NCI-H69 (cell line): ENCODE data around the gene CLMP.
A peak's percentile ranks its signal among the peaks of the same experiment; 100 is the strongest.

Source experiments
- DNase-seq: peaks from one replicate; lab custom pipeline; 2025; lab: John Stamatoyannopoulos, UW

The CLMP gene

GRCh38 chr11:123055191-123055901, 139.7 kb downstream of the CLMP start:
- peak; percentile 52 for DNase-seq

DNA sequence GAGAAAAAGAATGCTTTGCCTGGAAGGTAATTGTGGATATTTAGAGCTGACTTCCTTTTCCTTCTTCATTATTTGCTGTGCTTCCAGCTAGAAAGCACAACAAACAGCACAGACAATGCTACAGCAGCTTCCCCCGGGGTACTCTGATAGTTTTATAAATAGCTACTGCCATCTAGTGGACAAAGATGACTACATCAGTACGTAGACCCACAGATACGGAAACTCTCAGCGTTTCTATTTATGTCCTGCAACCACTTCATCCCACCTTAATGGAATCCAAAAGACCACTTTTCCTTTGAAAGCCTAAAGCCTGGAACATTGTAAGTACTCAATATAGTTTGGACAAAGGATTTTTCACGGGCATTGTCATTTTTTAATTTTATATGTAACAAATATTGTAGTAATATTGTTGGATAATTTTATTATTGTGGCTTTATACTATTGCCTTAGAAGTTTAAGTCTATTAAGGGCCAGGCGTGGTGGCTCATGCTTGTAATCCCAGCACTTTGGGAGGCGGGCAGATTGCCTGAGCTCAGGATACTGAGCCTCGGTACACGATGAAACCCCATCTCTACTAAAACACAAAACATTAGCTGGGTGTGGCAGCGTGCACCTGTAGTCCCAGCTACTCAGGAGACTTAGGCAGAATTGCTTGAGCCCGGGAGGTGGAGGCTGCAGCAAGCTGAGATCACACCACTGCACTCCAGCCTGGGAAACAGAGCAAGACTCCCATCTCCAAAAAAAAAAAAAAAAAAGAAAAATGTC, 140.6 kb downstream of the CLMP start:
- peak; percentile 88 for DNase-seq

DNA sequence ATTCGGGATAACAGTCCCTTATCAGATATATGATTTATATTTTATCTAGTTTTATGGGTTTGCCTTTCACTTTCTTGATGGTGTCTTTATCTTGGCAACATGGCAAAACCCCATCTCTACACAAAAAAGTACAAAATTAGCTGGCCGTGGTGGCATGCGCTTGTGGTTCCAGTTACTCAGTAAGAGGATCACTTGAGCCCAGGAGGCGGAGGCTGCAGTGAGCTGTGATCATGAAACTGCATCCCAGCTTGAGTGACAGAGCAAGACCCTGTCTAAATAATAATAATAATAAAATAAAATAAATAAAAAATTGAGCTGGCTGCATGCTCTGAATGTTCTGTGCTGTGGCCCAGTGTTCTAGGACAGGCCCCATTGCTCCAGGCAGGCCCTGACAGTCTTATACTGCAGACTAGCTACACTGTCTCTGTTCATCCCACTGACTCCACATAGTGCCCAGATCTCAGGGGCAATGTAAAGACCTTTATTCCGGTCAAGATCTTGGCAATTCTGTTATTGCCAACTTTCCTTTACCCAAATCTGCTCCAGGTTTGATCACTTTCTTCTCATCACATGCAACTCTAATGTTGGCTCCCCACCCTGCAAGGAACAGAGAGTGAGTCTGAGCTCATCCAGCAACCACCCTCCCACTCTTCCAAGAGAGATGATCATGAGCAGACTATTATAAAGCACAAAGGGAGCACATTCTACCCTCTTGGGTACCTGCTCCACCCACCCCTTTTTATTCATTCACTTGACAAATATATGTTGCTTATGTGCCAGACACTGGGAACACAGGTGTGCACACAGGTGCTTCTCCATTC, 141.9 kb downstream of the CLMP start:
- DNase-seq = peak; percentile 33

DNA sequence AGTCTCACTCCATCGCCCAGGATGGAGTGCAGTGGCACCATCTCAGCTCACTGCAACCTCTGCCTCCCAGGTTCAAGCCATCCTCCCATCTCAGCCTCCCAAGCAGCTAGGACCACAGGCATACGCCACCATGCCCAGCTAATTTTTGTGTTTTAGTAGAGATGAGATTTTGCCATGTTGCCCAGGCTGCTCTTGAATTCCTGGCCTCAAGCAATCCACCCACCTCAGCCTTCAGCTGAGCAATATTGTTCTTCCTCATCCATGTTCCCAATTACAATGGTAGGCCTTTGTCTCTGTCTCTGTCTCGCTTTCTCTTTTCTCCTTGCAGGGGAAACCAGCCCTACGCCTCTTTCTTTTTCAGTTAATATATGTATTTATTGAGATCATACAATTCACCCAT, 143.4 kb downstream of the CLMP start:
- no peak for DNase-seq

DNA sequence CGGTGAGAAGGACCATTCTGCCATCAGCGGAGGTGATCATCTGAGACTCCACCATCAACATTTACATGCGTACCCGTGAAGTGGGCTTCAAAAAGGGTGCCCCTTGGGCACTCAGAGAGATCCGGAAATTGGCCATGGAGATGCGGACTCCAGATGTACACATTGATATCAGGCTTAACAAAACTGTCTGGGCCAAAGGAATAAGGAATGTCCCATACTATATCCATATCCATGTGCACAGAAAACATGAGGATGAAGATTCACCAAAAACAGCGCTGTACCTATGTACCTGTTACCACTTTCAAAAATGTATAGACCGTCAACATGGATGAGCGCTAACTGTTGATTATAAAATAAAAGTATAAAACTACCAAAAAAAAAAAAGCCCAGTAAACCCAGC, 143.9 kb downstream of the CLMP start:
- no peak for DNase-seq

DNA sequence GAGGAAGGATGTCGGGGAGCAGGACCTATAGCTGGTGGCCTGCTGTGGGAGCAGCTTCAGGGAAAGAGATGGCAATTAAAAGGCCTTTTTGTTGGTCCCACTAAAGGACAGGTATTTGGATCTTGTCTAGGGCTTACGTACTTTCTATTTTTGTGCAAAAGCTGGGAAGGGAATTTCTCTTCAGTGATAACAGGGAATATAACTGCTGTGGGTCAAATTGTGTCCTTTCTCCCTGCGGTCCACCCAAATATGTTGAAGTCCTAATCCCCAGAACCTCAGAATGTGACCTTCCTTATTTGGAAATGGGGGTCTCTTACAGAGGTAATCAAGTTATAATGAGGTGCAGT, 147.1 kb downstream of the CLMP start:
- no peak for DNase-seq

- DNase-seq = no peak
These were observed 147.6 kb downstream of the CLMP start for GRCh38 chr11:123047266-123047946.

DNA sequence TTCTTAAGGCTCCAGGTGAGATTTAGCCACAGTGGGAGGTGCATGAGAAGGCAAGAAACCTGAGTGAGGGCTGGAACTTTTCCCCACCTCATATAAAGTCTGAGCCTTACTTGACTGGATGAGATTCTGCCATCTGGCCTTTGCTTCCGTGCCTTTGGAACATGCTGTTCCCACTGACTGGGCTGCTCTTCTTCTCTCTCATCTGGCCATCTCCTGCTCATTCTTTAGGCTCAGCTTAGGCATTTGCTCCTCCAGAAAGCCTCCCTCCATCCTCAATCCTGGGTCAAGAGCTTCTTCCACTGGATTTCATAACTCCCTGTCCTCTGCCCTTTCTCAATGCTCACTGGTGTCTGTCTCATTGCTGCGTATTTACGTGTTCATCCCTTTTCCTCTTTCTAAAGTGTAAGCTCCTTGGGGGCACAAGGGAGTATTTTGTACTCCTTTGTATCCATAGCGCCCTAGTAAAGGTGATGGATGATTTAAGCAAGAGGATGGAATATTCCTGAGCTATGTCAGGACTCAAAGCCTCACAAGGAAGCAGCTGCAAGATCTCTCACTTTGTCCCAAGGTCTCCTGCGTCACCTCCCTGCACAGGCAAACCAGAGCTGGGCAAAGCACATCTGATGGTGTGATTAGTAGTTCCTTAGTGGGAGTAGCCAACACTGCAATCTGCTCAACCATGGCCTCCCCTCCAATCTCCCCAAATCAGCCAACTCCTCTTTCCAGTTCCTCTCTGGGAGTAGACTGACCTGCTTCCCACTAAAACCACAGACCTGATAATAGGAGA, 148.4 kb downstream of the CLMP start:
- DNase-seq = no peak

DNA sequence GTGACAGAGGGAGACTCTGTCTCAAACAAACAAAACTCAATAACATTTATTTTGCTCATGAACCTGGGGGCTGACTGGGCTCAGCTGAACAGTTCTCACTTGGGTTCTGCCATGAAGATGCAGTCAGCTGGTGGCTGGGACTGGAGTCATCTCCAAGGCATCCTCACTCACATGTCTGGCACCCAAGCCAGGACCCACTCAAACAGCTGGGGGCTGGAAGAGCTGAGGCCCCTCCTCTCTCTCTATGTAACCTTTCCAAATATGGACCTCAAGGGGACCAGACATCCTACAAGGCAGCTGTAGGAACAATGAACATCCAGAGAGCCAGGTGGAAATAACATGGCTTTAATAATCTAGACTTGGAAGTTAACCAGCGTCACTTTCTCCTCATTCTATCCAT, 149.9 kb downstream of the CLMP start:
- DNase-seq = no peak

GRCh38 chr11:123041185-123041584, 153.9 kb downstream of the CLMP start:
- no peak for DNase-seq

- no peak for DNase-seq
These were observed 155.0 kb downstream of the CLMP start for GRCh38 chr11:123040111-123040432.

DNA sequence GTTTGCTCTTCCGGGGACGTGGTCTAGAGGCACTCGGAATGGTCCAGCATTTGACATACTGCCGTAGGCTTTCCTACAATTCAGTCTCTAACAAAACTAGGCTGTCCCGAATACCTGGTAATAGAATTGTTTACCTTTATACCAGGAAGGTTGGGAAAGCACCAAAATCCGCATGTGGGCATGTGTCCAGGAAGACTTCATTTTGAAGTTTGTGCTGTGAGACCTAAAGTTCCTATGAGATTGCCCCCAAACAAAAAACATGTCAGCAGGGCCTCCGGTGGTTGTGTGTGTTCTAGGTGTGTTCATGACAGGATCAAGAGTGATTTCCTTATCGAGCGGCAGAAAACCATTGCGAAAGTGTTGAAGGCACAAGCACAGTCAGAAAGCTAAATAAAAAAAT, 159.2 kb downstream of the CLMP start:
- no peak for DNase-seq

DNA sequence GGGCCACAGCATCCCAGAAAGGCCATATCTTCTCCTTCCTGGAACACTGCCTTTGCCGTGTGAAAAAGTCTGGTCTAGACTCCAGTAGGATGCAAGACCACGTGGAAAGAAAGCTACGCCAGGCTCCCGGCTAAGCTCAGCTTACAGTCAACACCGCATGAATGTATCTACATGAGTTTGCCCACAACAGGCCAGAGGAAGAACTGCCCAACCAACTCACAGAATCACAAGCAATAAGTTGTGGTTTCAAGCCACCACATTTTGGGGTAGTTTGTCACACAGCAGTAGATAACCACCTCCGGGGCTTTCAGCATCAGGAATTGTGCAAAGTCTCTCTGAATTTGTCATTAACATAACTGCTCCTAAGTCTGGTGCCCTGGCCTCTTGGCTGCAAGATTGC, 160.5 kb downstream of the CLMP start:
- no peak for DNase-seq

- DNase-seq = peak; percentile 69
These were observed 161.2 kb downstream of the CLMP start for GRCh38 chr11:123033895-123034294.

DNA sequence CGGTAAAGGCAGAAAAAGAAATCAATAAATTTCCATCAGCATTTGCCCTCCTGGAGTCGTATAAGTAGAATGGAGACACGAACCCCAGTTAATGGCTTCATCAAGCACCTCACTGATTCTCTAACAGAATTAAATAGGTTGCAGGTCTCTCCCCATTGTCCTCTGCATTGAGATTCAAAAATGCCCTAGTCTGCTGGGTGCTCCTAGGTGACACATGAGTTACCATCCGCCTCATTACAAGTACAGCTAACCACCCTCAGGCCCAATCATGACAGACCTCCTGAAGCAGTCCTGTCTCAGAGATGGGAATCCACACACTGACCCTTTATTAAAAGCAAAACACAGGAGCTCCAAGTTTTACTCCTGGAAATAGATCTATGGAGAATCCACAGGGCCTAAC, 164.5 kb downstream of the CLMP start:
- no peak for DNase-seq

GRCh38 chr11:123020968-123021367, 174.1 kb downstream of the CLMP start:
- DNase-seq = peak; percentile 84
